Body of pancreas (tissue), 4 donors: ENCODE results near the gene SLC9C1.

ENCODE experiments used
- POLR2A ChIP-seq, 3 donors: fragments of 450-650 bp; IDR thresholded peaks; one replicate each; pipeline ENCODE4 v1.6.1; 2016; ENCODE audit warnings: antibody characterized with exemption in 3 of 3, mild to moderate bottlenecking in 2 of 3
- TF ChIP-seq, protein P1 (sequence below), 7 experiments: fragments of 450-650 bp in 4 of 7; fragments of 200-600 bp in 3 of 7; sonication (generic) in 3 of 7; IDR thresholded peaks; one replicate each; pipeline ENCODE4 v1.5.1; 2016 to 2019; ENCODE audit warnings: antibody characterized with exemption in 7 of 7

DNA sequence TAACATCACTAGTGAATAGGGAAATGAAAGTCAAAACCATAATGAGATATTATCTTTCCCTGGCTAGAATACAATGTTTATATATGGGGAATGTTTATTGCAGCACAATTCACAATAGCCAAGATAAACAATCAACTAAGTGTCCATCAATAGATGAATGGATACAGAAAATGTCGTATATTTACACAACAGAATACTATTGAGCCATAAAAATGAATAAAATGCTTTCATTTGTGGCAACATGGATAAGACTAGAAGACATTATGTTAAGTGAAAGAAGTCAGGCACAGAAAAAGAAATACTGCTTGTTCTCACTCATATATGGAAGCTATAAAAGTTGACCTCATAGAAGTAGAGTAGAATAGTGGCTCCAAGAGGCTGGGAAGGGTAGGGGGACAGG, 65.2 kb downstream of the SLC9C1 start:
- TF ChIP-seq, protein P1, sequence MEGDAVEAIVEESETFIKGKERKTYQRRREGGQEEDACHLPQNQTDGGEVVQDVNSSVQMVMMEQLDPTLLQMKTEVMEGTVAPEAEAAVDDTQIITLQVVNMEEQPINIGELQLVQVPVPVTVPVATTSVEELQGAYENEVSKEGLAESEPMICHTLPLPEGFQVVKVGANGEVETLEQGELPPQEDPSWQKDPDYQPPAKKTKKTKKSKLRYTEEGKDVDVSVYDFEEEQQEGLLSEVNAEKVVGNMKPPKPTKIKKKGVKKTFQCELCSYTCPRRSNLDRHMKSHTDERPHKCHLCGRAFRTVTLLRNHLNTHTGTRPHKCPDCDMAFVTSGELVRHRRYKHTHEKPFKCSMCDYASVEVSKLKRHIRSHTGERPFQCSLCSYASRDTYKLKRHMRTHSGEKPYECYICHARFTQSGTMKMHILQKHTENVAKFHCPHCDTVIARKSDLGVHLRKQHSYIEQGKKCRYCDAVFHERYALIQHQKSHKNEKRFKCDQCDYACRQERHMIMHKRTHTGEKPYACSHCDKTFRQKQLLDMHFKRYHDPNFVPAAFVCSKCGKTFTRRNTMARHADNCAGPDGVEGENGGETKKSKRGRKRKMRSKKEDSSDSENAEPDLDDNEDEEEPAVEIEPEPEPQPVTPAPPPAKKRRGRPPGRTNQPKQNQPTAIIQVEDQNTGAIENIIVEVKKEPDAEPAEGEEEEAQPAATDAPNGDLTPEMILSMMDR (IDR thresholded peaks at IDR 0.05) = no peak
- TF ChIP-seq POLR2A (IDR thresholded peaks at IDR 0.05) = no peak
